Fibroblast of pulmonary artery (primary cell): ENCODE results near the gene SLC7A14.

Experiments
- DNase-seq: peaks from one replicate; pipeline ENCODE4 v3.0.0-alpha.2; 2010; ENCODE audit warnings: low read depth
- H3K4me3 ChIP-seq: replicated peaks from 2 replicates; pipeline ENCODE4 v1.5.1; 2011; ENCODE audit warnings: low read depth, mild to moderate bottlenecking, control low read depth, low read length, moderate library complexity
- TF ChIP-seq, protein P1 (sequence below): IDR thresholded peaks from 2 replicates; pipeline ENCODE4 v1.5.1; 2011; ENCODE audit warnings: mild to moderate bottlenecking, control low read depth, low read length, inconsistent platforms; ENCODE audit errors: missing control alignments

The SLC7A14 gene

DNA sequence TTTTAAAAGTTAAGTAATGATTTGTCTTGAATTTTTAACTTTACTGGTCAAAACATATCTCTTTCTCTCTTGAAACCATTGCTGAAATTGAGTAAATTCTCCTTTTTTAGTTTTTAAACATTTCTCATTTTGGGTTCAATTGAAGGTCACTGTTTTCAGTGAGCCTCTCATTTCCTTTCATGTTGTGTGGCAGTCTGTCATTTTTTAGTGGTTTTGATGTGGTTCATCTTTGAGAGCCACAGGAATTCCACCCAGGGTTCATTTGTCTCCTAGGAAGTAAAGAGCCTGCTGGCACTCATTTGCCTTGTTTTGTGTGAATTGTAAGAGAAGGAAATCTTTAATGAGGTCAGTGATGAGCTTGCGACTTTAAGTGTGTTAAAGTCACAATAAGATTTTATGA lies 156.8 kb downstream of the SLC7A14 start:
- TF ChIP-seq, protein P1, sequence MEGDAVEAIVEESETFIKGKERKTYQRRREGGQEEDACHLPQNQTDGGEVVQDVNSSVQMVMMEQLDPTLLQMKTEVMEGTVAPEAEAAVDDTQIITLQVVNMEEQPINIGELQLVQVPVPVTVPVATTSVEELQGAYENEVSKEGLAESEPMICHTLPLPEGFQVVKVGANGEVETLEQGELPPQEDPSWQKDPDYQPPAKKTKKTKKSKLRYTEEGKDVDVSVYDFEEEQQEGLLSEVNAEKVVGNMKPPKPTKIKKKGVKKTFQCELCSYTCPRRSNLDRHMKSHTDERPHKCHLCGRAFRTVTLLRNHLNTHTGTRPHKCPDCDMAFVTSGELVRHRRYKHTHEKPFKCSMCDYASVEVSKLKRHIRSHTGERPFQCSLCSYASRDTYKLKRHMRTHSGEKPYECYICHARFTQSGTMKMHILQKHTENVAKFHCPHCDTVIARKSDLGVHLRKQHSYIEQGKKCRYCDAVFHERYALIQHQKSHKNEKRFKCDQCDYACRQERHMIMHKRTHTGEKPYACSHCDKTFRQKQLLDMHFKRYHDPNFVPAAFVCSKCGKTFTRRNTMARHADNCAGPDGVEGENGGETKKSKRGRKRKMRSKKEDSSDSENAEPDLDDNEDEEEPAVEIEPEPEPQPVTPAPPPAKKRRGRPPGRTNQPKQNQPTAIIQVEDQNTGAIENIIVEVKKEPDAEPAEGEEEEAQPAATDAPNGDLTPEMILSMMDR = no peak
- H3K4me3 ChIP-seq = no peak overlapping the region
- DNase-seq = peak; percentile 38

- DNase-seq = no peak
- no peak overlapping the region for H3K4me3 ChIP-seq
- TF ChIP-seq, protein P1 = no peak
Observed at GRCh38 chr3:170428095-170428494, 157.8 kb downstream of the SLC7A14 start.

DNA sequence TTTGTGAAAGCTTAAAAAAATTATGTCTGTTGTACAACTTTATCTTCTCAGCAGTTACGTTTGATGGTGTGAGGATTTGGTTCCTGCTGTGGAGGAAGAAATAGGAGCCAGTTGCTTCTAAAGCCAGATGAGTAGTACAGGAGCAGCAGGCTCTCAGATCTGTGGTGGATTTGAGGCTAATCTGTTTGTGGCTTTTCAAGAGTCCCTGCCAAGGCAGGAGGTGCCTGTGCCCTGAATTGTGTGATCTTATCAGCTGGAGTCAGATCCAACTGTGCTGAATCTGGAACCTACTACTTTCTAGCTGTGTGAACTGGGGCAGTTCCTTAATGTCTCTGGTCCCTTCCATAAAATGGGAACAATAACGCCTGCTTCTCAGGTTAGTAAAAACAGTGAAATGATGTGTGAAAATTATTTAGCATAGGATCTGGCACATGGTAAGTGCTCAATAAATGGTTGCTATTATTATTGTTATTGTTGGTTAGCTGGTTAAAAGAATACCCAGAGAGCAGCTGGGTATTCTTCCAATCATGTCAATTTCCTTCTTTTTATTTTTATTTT lies 159.6 kb downstream of the SLC7A14 start:
- no peak overlapping the region for H3K4me3 ChIP-seq
- DNase-seq = no peak
- TF ChIP-seq, protein P1 = no peak

DNA sequence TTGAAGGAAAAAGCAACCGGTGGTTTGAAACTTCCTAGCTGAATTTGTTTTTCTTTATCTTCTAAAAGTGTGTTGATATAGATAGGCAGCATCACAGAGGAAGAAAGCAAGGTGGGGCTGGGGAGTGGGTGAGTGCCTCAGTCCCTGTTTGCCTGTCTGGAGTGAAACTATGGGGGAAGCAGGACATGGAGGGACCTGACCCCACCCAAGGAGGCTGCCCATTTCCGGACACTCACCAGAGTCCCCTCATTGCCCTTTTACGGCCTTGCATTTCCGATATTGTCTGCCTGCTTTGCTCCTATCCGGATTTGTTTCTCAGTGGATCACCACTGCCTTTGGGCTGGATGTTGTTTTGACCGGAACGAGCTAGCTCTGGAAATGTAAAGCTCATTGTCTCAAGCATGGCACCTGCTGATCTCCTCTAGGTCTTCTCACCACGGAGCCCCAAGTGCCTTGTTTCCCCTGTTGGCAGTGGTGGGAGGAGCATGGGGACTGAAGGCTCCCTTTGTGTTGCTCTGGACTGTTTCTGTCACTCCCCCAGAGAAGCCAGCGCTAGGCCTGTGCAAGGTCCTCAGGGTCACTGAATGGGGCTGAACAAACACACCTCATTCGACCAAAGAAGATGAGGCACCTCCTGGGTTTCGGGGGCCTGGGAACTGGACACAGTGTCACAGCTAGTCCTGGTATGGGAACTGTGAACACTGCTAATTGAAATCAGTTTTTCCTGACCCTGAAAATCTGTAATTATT lies 160.2 kb downstream of the SLC7A14 start:
- no peak for DNase-seq
- TF ChIP-seq, protein P1 = no peak
- H3K4me3 ChIP-seq = no peak overlapping the region

- H3K4me3 ChIP-seq = no peak overlapping the region
- peak; percentile 64 for DNase-seq
- TF ChIP-seq, protein P1 = no peak
Observed at GRCh38 chr3:170424879-170425278, 161.0 kb downstream of the SLC7A14 start.

- TF ChIP-seq, protein P1 = no peak
- DNase-seq = no peak
- no peak overlapping the region for H3K4me3 ChIP-seq
Observed at GRCh38 chr3:170423001-170423615, 162.8 kb downstream of the SLC7A14 start.

GRCh38 chr3:170421758-170422157 lies 164.1 kb downstream of the SLC7A14 start:
- H3K4me3 ChIP-seq = peak overlapping the region; percentile 58
- DNase-seq = no peak
- TF ChIP-seq, protein P1 = no peak
